AG09309 (cell line): Measurements from ENCODE around the gene MAPK11.

Source experiments
- DNase-seq: peaks from one replicate; pipeline ENCODE4 v3.0.0-alpha.2; 2010; ENCODE audit warnings: low read depth
- H3K4me3 ChIP-seq: 2 replicates; pipeline ENCODE4 v1.5.1; 2011; ENCODE audit warnings: mild to moderate bottlenecking, low read depth, low read length, moderate library complexity; ENCODE audit not compliant: control insufficient read depth
- TF ChIP-seq, protein P1 (sequence below): IDR thresholded peaks from 2 replicates; pipeline ENCODE4 v1.5.1; 2011; ENCODE audit warnings: mild to moderate bottlenecking, low read depth, low read length, inconsistent platforms; ENCODE audit not compliant: insufficient read depth, control insufficient read depth; ENCODE audit errors: missing control alignments

Gene MAPK11

DNA sequence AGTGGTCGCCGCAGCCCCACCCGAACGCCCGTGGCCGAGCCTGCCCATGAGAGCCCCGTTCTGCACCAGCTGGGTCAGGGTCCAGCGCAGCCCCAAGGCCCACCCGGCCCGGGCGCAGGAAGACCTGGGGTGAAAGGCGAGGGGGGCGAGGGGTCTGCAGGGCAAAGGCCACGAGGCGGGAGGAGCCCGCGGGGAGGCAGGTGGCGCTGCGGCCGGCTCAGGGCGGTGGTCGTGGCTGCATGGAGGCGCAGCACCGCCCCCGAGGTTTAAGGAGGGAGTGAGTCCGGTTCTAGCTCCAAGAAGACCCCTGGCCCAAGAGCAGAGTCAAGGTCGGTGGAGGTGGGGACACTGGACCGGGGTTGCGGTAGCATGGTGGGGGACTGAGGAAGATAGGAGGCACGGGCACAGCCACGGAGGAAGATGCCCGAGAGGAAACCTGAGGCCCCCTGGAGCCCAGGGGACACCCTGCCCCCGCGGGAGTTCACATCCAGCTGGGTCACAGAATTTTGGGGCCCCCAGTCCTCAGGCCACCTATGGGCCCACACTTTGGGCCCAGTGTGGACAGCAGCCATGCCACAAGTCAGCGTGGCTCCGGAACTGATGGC lies 18.6 kb downstream of the MAPK11 start:
- no peak for DNase-seq
- peak overlapping the region; percentile 8; the same call in 1 of the 2 replicates for H3K4me3 ChIP-seq
- TF ChIP-seq, protein P1, sequence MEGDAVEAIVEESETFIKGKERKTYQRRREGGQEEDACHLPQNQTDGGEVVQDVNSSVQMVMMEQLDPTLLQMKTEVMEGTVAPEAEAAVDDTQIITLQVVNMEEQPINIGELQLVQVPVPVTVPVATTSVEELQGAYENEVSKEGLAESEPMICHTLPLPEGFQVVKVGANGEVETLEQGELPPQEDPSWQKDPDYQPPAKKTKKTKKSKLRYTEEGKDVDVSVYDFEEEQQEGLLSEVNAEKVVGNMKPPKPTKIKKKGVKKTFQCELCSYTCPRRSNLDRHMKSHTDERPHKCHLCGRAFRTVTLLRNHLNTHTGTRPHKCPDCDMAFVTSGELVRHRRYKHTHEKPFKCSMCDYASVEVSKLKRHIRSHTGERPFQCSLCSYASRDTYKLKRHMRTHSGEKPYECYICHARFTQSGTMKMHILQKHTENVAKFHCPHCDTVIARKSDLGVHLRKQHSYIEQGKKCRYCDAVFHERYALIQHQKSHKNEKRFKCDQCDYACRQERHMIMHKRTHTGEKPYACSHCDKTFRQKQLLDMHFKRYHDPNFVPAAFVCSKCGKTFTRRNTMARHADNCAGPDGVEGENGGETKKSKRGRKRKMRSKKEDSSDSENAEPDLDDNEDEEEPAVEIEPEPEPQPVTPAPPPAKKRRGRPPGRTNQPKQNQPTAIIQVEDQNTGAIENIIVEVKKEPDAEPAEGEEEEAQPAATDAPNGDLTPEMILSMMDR = no peak

DNA sequence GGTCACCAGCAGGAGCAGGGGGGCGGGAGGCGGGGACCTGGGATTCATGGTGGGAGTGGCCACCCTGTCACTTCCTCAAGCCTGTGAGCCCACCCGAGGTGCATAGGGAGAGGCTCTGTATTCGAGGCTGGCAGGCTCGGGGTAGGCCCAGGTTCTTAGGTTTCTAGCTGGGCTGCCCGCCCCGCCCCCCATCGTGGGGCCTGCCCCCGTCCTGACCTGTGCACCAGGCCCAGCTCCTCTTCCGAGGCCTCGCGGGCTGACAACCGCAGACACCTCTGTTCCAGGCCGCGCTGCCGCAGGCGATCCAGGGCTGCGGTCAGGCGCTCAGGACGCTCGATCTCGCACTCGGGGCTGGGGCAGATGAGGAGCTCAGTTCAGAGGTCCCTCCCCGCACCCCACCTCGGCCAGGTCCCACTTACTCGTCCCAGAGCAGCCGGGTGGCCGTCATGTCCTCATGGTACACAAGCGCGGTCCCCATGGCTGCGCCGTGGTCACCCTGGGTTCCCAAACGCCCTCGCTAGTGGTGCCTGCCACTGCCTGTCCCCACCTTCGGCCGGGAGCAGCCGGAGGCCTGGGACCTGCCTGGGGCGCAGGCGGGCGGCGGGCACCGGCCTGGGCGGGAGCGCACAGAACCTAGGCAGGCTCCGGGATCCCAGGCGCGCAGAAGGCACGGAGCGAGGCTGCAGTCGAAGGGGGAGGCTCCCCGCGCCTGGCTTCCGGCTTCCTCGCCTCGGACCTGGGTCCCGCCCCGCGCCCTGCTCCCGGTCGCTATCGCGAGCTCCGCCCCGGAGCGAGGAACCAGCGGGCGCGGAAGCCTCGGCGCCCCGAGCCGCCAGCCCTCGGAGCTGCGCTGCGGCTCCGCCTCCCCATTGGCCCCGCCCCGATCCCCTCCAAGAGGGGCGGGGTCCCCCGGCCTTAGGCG lies 19.4 kb downstream of the MAPK11 start, which contains the start of gene HDAC10:
Gene HDAC10 (minus strand): TSS at position 711 of the 922 bp plus-strand sequence. CDS start 233 bp downstream, at position 478.
- TF ChIP-seq, protein P1 = no peak
- no peak for DNase-seq
- H3K4me3 ChIP-seq = peak within 1 kb of the TSS; percentile 75

DNA sequence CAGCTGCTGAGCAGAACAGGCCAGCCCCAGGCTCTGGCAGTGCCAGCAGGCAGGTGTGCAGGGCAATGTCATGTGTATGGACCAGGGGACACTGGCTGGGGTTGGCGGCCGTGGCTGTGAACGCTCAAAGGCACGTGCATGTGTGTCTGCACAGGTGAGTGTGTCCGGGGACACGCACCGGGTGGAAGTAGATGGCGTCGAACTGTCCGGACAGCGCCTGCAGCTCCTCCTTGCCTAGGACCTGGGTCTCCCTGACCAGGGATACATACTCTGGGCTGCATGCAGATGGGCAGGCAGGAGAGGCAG lies 20.0 kb downstream of the MAPK11 start:
- TF ChIP-seq, protein P1 = no peak
- H3K4me3 ChIP-seq = peak overlapping the region; percentile 75

DNA sequence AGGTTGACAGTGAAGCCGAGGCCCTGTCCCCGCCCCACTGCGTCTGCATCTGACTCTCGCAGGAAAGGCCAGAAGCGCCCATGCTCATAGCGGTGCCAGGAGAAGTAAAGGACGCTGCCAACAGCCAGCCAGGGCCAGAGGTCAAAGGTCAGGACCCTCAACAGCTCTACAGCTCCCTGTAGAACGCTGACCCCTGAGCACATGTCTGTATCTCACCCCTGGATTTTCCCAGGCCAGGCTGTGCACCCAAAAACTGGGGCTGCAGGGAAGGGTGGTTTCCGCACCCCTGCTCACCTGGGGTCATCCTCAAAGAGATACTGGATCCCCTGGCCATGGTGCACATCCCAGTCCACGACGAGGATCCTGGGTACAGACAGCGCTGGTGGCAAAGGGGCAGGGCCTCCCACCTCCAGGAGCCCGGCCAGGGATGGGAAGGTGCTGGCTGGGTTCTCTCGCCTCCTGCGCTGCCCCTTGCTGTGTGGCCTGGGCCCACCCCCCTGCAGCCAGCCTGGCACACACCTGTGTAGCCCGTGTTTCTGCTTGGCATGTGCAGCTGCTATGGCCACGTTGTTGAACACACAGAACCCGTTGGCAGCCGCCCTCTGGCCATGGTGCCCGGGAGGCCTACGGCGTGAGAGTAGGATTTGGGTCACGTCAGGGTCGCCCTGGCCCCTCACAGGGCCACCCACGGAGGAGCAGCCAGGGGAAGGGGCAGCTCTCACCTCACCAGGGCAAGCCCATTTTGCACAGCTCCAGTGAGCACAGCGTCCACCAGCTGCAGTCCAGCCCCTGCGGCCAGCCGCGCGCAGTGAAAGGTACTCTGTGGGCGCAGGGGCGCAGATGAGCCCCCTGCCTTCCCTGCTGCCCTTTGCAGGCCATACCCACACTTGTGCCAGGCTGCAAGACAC lies 20.6 kb downstream of the MAPK11 start:
- TF ChIP-seq, protein P1 = no peak
- peak overlapping the region; percentile 75 for H3K4me3 ChIP-seq
- DNase-seq = no peak

More for the DNA sequence above, 20.0 kb downstream of the MAPK11 start:
- no peak for DNase-seq

DNA sequence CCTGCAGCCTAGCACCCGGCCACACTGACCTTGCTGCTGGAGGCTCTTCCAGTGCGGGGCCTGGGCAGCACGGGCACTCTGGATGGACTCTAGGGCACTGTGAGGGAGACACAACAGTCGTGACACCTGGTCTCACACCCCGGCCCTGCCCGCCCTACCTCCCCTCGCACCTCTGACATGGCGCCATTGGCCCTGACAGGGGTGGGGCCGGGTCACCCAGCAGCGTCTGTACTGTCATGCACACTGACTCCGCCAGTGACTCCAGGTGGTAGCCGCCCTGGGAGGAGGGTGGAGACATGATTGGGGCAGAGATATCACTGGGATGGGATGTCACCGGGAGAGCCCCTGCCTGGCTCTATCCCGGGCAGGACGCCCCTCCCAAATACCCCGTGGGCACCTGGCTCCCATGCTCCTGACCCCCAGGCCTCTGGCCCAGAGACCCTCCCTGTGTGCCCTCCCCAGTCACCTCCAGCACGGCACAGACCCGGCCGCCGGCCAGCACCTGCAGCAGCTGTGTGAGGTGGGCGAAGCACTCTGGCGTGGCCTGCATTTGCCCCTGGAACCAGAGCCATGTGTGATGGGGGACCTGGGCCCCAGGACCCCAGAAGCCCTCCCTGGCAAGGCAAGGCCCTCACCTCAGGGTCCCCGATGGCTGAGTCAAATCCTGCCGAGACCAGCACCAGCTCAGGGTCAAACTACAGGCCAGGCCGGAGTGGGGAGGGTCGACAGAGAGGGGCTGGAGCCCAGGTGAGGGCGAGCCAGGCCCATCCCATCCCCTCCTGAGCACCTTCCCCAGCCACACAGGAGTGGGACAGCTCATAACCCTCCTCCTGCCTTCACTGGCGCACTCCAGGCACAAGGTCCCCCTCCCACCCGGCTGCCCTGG lies 21.7 kb downstream of the MAPK11 start:
- no peak for DNase-seq
- TF ChIP-seq, protein P1 = no peak
- no peak overlapping the region for H3K4me3 ChIP-seq
